GM10248 (cell line): ENCODE data around the gene PPP1R9A.
A peak's percentile ranks its signal among the peaks of the same experiment; 100 is the strongest.

ENCODE experiments used
- CTCF ChIA-PET: fragments of 300-600 bp; sonication (Branson Sonifier 250); formaldehyde crosslinking; extraction: SDS; loops from one replicate; lab custom pipeline; 2021; ENCODE audit warnings: antibody characterized with exemption; lab: Yijun Ruan, JAX
- POLR2A ChIA-PET: fragments of 350-650 bp; sonication (Branson Sonifier 250); formaldehyde crosslinking; extraction: SDS; loops from one replicate; lab custom pipeline; 2020; ENCODE audit warnings: antibody characterized with exemption; lab: Yijun Ruan, JAX
- DNase-seq: peaks from one replicate; pipeline ENCODE4 v3.0.0; 2012; ENCODE audit errors: extremely low spot score
- CTCF ChIP-seq: IDR thresholded peaks from 2 replicates; pipeline ENCODE4 v1.5.1; 2012; ENCODE audit warnings: mild to moderate bottlenecking, low read depth; ENCODE audit errors: extremely low read depth, missing control alignments, control extremely low read depth

PPP1R9A gene

DNA sequence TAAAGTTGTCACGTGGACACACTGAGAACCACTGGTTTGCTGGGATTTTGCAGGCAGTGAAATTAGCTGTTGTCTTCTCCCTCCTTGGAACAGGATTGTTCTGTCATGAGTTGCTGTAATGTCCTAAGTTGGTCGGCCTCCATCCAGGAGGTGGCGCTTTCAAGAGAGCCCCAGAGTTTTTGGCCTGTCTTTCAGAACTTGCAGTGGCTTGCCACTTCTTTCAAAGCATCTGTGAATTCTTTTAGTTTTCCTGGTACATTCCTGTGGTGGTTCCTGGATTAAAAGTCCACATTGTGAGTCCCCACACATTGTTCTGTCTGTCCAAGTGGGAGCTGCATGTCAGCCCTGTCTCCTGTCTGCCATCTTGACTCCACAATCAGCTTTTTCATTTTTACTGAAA is 283.1 kb downstream of the PPP1R9A start:
- DNase-seq, result no peak
- TF ChIP-seq CTCF, result no peak
- POLR2A ChIA-PET, result no interaction called here
- CTCF ChIA-PET, result interaction anchor here (1.2 kb wide), 1 partner anchor 498 kb away, joined by 3 read pairs; no protein-coding TSS in a partner anchor

GRCh38 chr7:95191795-95192194 is 284.4 kb downstream of the PPP1R9A start:
- no peak for DNase-seq
- no peak for TF ChIP-seq CTCF
- ChIA-PET POLR2A (no interaction called here), CTCF (interaction anchor here (1.2 kb wide), 1 partner anchor 496 kb away, joined by 3 read pairs; no protein-coding TSS in a partner anchor)

DNA sequence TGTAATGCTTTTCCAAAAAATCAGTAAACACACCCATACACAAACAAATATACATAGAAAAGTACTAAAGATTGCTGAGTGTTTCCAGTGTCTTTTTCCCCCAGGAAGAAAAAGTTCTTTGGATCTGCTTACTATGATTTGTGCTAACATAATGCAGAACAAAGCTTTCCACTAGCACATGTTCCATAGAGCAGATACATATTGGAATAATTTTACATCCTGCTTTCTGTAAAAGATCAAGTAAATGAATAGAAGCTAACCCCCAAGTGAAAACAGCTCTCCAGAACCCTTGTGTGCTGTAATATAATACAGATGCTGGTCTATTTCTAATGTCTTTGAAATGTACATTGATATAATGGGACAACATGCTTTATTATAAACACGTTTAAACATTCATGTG is 291.5 kb downstream of the PPP1R9A start:
- DNase-seq, result no peak
- no peak for TF ChIP-seq CTCF
- POLR2A ChIA-PET, result no interaction called here
- CTCF ChIA-PET, result interaction anchor here (1.2 to 2.3 kb wide), 2 partner anchors 21 to 749 kb away, joined by 4 to 15 read pairs; no protein-coding TSS in a partner anchor

GRCh38 chr7:95199779-95200558 is 292.6 kb downstream of the PPP1R9A start:
- ChIA-PET CTCF (interaction anchor here (1.5 to 2.3 kb wide), 2 partner anchors 16 to 750 kb away, joined by 5 to 15 read pairs; no protein-coding TSS in a partner anchor), POLR2A (no interaction called here)
- peak; percentile 59 for TF ChIP-seq CTCF
- peak; percentile 27 for DNase-seq

- TF ChIP-seq CTCF, result no peak
- POLR2A ChIA-PET, result no interaction called here
- no peak for DNase-seq
- CTCF ChIA-PET, result interaction anchor here (1.2 to 2.3 kb wide), 3 partner anchors 16 to 751 kb away, joined by 4 to 15 read pairs (median 5); no protein-coding TSS in a partner anchor
Observed at GRCh38 chr7:95200741-95201140, 293.3 kb downstream of the PPP1R9A start.

DNA sequence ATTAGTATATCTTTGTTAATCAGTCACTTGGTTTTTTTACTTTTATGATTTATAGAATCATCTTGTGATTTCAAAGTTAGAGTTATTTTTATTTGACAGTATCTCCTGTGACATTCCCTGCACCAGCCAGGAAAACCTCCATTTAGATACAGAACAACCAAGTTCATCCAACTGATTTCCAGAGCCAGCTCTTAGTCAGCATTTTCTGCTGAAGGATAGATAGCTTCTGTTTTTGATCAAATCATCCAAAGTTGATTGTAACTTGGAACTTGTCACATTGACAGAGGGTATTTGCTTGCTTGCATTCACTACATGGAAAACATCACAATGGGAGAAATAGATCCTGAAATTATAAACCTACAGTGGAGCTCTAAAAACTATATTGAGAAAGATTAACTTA is 294.3 kb downstream of the PPP1R9A start:
- CTCF ChIA-PET, result interaction anchor here (1.2 to 1.4 kb wide), 2 partner anchors 45 to 752 kb away, joined by 4 read pairs; no protein-coding TSS in a partner anchor
- no peak for DNase-seq
- POLR2A ChIA-PET, result no interaction called here
- no peak for TF ChIP-seq CTCF
